ENCODE measurements around the gene CFAP91.

- TF ChIP-seq CTCF (IDR thresholded peaks at IDR 0.05) (no peak), POLR2A (IDR thresholded peaks at IDR 0.05) (no peak)
Observed at GRCh38 chr3:119729996-119730395, 27.2 kb downstream of the CFAP91 start.

Measured in body of pancreas (tissue), 4 donors.